Astrocyte (in vitro differentiated cells and primary cell): Measurements from ENCODE around the gene ANKFY1.

Experiments
- CTCF ChIP-seq: IDR thresholded peaks from 2 replicates; pipeline ENCODE4 v1.5.1; 2011; ENCODE audit warnings: low read depth, mild to moderate bottlenecking, inconsistent platforms, low read length, moderate library complexity; ENCODE audit not compliant: insufficient read depth
- EZH2 ChIP-seq: IDR thresholded peaks from 2 replicates; pipeline ENCODE4 v1.6.1; 2012; ENCODE audit warnings: mild to moderate bottlenecking, low read length, inconsistent platforms; ENCODE audit not compliant: insufficient read depth

GRCh38 chr17:4209611-4210010, 54.2 kb downstream of the ANKFY1 start:
- TF ChIP-seq CTCF (no peak), EZH2 (no peak)
